Posterior cingulate gyrus (tissue), 11 donors: ENCODE measurements around the gene JPH3.
"Not testable (repeated sequence)": the region's sequence is repeated elsewhere in the genome, so short reads cannot be mapped to it uniquely, and the experiment has no call there.

Experiments
- DNase-seq, 10 donors: peaks; one replicate each; pipeline versions ENCODE4 v3.0.0 to v3.0.0-alpha.2; 2020 to 2021; ENCODE audit warnings: mixed read lengths in 3 of 10
- intact Hi-C: fragments of 100-400 bp; cut with DNase I; formaldehyde crosslinking; loops from one replicate; pipeline ENCODE4 v1.15.1; 2023

JPH3 gene

GRCh38 chr16:87705771-87706277 is 103.5 kb downstream of the JPH3 start:
- no peak for DNase-seq
- intact Hi-C loops: loop anchor here (1.0 kb wide), 1 partner anchor 62 kb away; no protein-coding TSS in a partner anchor

- DNase-seq: peak in 1 of 10 donors; percentile 85
- intact Hi-C loops: no loop called here
Measured at GRCh38 chr16:87706278-87707000, 104.1 kb downstream of the JPH3 start.

GRCh38 chr16:87707097-87707496 is 104.8 kb downstream of the JPH3 start:
- DNase-seq: no peak

GRCh38 chr16:87707714-87708580 is 105.6 kb downstream of the JPH3 start:
- intact Hi-C loops: no loop called here
- DNase-seq: peak in 1 of 10 donors; percentile 83

More at GRCh38 chr16:87707097-87707496, 104.8 kb downstream of the JPH3 start:
- intact Hi-C loops: no loop called here

GRCh38 chr16:87708881-87709638 is 106.8 kb downstream of the JPH3 start:
- peak in 1 of 10 donors; percentile 81 for DNase-seq

GRCh38 chr16:87709677-87710076 is 107.4 kb downstream of the JPH3 start:
- DNase-seq: peak in 2 of 10 donors; percentile 46 to 63
- intact Hi-C loops: no loop called here

More at GRCh38 chr16:87708881-87709638, 106.8 kb downstream of the JPH3 start:
- intact Hi-C loops: no loop called here

- peak in 1 of 10 donors; percentile 75 for DNase-seq
- intact Hi-C loops: no loop called here
Measured at GRCh38 chr16:87710887-87711286, 108.6 kb downstream of the JPH3 start.

GRCh38 chr16:87712184-87712762 is 110.0 kb downstream of the JPH3 start:
- intact Hi-C loops: no loop called here
- DNase-seq: peak in 2 of 10 donors; percentile 52 to 71

GRCh38 chr16:87713451-87714229 is 111.3 kb downstream of the JPH3 start:
- intact Hi-C loops: no loop called here
- DNase-seq: peak in 1 of 10 donors; percentile 41

- DNase-seq: peak in 1 of 10 donors; percentile 68
Measured at GRCh38 chr16:87715231-87715630, 112.9 kb downstream of the JPH3 start.

GRCh38 chr16:87715658-87716057 is 113.3 kb downstream of the JPH3 start:
- intact Hi-C loops: no loop called here
- DNase-seq: peak in 1 of 10 donors; percentile 44

More at GRCh38 chr16:87715231-87715630, 112.9 kb downstream of the JPH3 start:
- intact Hi-C loops: no loop called here

- peak in 1 of 10 donors; percentile 64 for DNase-seq
- intact Hi-C loops: not testable (repeated sequence)
Measured at GRCh38 chr16:87718831-87719230, 116.5 kb downstream of the JPH3 start.

GRCh38 chr16:87720446-87720845 is 118.1 kb downstream of the JPH3 start:
- DNase-seq: peak in 1 of 10 donors; percentile 66
- intact Hi-C loops: no loop called here

GRCh38 chr16:87721622-87722585 is 119.6 kb downstream of the JPH3 start:
- intact Hi-C loops: no loop called here
- DNase-seq: no peak

- intact Hi-C loops: no loop called here
- DNase-seq: no peak
Measured at GRCh38 chr16:87722590-87723225, 120.4 kb downstream of the JPH3 start.

- peak; percentile 73 to 97 (median 81) for DNase-seq
- intact Hi-C loops: no loop called here
Measured at GRCh38 chr16:87723226-87723623, 120.9 kb downstream of the JPH3 start.

GRCh38 chr16:87724490-87725291 is 122.4 kb downstream of the JPH3 start:
- DNase-seq: no peak
- intact Hi-C loops: no loop called here
